Heart right ventricle (tissue), 16 donors: ENCODE results near the gene EGR1. TPM values are rescaled to one million over a fixed set of nuclear protein-coding genes. Genes with fewer than 3 reads are reported as not detected.

Experiments
- ATAC-seq, 8 donors: fragments of 200-7000 bp; cut with Tn5 transposase; one replicate each; pipeline ENCODE4 v1.9.1; 2020; ENCODE audit warnings: mild to moderate bottlenecking in 8 of 8, moderate library complexity in 8 of 8, moderate number of reproducible peaks in 1 of 8
- DNase-seq, 2 donors: peaks; one replicate each; pipeline ENCODE4 v3.0.0-alpha.2; 2020
- H3K27ac ChIP-seq, 10 donors: fragments of 200-600 bp; sonication (generic) in 2 of 10; one replicate each; pipeline versions ENCODE4 v1.5.0 to v1.8.0; 2020 to 2022; ENCODE audit warnings: mild to moderate bottlenecking in 3 of 10
- H3K27me3 ChIP-seq, 7 donors: fragments of 200-600 bp; one replicate each; pipeline ENCODE4 v1.8.0; 2021 to 2022; ENCODE audit warnings: mild to moderate bottlenecking in 2 of 7
- H3K36me3 ChIP-seq, 9 donors: fragments of 200-600 bp; sonication (generic) in 1 of 9; one replicate each; pipeline versions ENCODE4 v1.5.0 to v1.8.0; 2020 to 2022; ENCODE audit warnings: mild to moderate bottlenecking in 2 of 9
- H3K4me1 ChIP-seq, 9 donors: fragments of 200-600 bp; sonication (generic) in 1 of 9; one replicate each; pipeline versions ENCODE4 v1.5.0 to v1.8.0; 2020 to 2022; ENCODE audit warnings: mild to moderate bottlenecking in 4 of 9
- H3K4me3 ChIP-seq, 10 donors: fragments of 200-600 bp; sonication (generic) in 2 of 10; one replicate each; pipeline versions ENCODE4 v1.5.0 to v1.8.0; 2020 to 2022; ENCODE audit warnings: mild to moderate bottlenecking in 7 of 10, moderate library complexity in 2 of 10
- H3K9me3 ChIP-seq, 11 donors: fragments of 200-600 bp in 10 of 11; sonication (generic) in 2 of 11; one replicate each; pipeline versions ENCODE4 v1.5.0 to v1.8.0; 2013 to 2022; ENCODE audit warnings: mild to moderate bottlenecking in 2 of 11, control low read depth in 1 of 11, moderate library complexity in 1 of 11
- CTCF ChIP-seq, 9 donors: fragments of 200-600 bp; sonication (generic) in 2 of 9; IDR thresholded peaks; one replicate each; pipeline versions ENCODE4 v1.5.0 to v1.8.0; 2021 to 2022; ENCODE audit warnings: antibody characterized with exemption in 9 of 9, mild to moderate bottlenecking in 5 of 9, moderate library complexity in 1 of 9
- whole genome bisulfite sequencing, 2 donors: extraction: QIAGEN DNeasy Blood & Tissue Kit; methylation state at CpG; one replicate each; pipeline ENCODE4 v1.1.7; 2013; ENCODE audit warnings: inconsistent platforms in 1 of 2; 5-methylcytosine and 5-hydroxymethylcytosine counted together
- intact Hi-C, 10 donors: fragments of 100-400 bp; cut with DNase I; formaldehyde crosslinking; loops; one replicate each; pipeline versions ENCODE4 v1.11.1 to v1.14.2; 2022
- polyA plus RNA-seq, 2 donors: library from polyadenylated mRNA; stranded (reverse); fragments of 200-250 nt; gene quantifications; one replicate each; pipeline ENCODE4 v1.2.3, GENCODE V29; 2013
- total RNA-seq, 10 donors: library from RNA; stranded (reverse); fragmentation: NEBNext Ultra II Directional in 3 of 10; extraction: Animal tissue kit (Norgen Biotek cat#: 25700) in 3 of 10; gene quantifications; one replicate each; pipeline versions ENCODE4 v1.2.1 to v1.2.4, GENCODE V29; 2021 to 2023
- donor health status: Arrhythmogenic right ventricular cardiomyopathy.
- donor health status: ischemic (EF 13 %, LVEDD 7.1; RV severe dilation, severe dysfunction).
- donor health status: healthy with polysubstance abuse.
- donor health status: DM: no; HTN: yes; CAD: no.
- donor health status: DM: no; HTN: no; CAD: no.
- donor health status: ischemic (EF 25% LVEDD 6.9; RV normal size, moderate dysfunction).
- donor health status: ischemic (EF 25% LVEDD 5.7; RV mildly dilated, moderate dysfunction).
- donor health status: healthy.
- donor health status: DM: yes; HTN: yes; CAD: no.
- donor health status: Ischemic cardiomyopathy.
- donor health status: ischemic (EF 35%, LVEDD 5.7; RV mildly dilated, moderate dysfunction).
- donor health status: nonischemic (EF 11% LVEDD 7.7; RV severe dilation, severe dysfunction).
- donor health status: DM: yes; HTN: yes; CAD: no.
- donor health status: PGD.
- donor health status: ischemic (EF 29% LVEDD 5.4; RV normal size, mild dysfunction).
- donor health status: nonischemic (EF 23%, LVEDD 6.1; RV moderate dilation, normal function).

The EGR1 gene
- total and polyA plus RNA-seq, 12 donors = 5.2 to 164 (median 33.7) TPM

DNA sequence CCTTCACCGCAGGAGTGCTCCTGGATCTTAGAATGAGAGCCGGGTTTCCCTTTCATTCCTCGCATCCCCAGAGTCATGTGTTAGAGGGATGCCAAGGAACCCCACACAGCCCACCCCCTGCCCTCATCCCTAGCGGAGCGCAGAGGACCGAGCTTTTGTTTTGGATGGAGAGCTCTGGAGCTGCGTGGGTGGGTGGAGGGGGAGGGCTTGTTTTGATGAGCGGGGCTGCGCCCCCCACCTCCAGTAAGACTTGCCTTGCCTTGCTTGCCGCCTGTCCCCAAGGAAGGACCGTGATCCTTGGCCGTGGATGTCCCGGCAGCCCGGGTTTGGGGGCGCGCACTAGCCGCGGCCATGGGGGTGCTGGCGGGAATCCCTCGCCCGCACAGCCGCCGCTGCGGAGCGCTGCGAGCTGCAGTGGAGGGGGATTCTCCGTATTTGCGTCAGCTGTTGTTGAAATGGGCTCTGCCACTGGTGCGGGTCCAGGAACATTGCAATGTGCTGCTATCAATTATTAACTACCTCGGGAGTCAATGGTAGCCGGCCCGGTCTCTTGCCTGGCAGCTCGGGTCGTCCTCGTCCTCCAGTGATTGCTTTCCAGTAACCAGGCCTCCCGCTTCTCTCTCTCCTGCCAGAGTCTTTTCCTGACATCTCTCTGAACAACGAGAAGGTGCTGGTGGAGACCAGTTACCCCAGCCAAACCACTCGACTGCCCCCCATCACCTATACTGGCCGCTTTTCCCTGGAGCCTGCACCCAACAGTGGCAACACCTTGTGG is 1.0 kb downstream of the EGR1 start:
- Histone ChIP-seq H3K4me1 (peaks cover 2 to 47% (median 44%) of the 10 kb centered on the region in 9 donors), H3K4me3 (peak overlapping the region; percentile 57 to 98 (median 76)), H3K36me3 (peaks cover 0 to 27% (median 19%) of the 10 kb centered on the region in 9 donors), H3K9me3 (no peaks in the 10 kb centered on the region), H3K27ac (peak overlapping the region in 6 of 10 donors; percentile 35 to 99 (median 98)), H3K27me3 (no peaks in the 10 kb centered on the region)
- intact Hi-C loops = loop anchor here in 2 of 10 donors (5.0 to 10.0 kb wide), 2 partner anchors 36 to 78 kb away; partner anchors contain the start of gene ETF1 (in 1 of the 2)
- WGBS, 2 donors = 19 to 24% methylated on average over 39 of the region's 39 CpGs
- no peak for DNase-seq
- ATAC-seq = no peak
- TF ChIP-seq CTCF (IDR thresholded peaks at IDR 0.05) = no peak

DNA sequence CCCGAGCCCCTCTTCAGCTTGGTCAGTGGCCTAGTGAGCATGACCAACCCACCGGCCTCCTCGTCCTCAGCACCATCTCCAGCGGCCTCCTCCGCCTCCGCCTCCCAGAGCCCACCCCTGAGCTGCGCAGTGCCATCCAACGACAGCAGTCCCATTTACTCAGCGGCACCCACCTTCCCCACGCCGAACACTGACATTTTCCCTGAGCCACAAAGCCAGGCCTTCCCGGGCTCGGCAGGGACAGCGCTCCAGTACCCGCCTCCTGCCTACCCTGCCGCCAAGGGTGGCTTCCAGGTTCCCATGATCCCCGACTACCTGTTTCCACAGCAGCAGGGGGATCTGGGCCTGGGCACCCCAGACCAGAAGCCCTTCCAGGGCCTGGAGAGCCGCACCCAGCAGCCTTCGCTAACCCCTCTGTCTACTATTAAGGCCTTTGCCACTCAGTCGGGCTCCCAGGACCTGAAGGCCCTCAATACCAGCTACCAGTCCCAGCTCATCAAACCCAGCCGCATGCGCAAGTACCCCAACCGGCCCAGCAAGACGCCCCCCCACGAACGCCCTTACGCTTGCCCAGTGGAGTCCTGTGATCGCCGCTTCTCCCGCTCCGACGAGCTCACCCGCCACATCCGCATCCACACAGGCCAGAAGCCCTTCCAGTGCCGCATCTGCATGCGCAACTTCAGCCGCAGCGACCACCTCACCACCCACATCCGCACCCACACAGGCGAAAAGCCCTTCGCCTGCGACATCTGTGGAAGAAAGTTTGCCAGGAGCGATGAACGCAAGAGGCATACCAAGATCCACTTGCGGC is 1.8 kb downstream of the EGR1 start:
- no peaks in the 10 kb centered on the region for H3K9me3 ChIP-seq
- H3K27ac ChIP-seq = peak overlapping the region in 3 of 10 donors; percentile 21 to 99 (median 99)
- peaks cover 2 to 40% (median 36%) of the 10 kb centered on the region in 9 donors for H3K4me1 ChIP-seq
- peaks cover 0 to 27% (median 19%) of the 10 kb centered on the region in 9 donors for H3K36me3 ChIP-seq
- no peaks in the 10 kb centered on the region for H3K27me3 ChIP-seq
- H3K4me3 ChIP-seq = peak overlapping the region in 9 of 10 donors; percentile 57 to 98 (median 76)
- 85 to 89% methylated on average over 45 of the region's 45 CpGs for WGBS, 2 donors
- intact Hi-C loops = loop anchor here in 2 of 10 donors (5.0 to 10.0 kb wide), 2 partner anchors 35 to 78 kb away; partner anchors contain the start of gene ETF1 (in 1 of the 2)
- DNase-seq = no peak
- no peak for ATAC-seq
- no peak for TF ChIP-seq CTCF (IDR thresholded peaks at IDR 0.05)

- Histone ChIP-seq H3K27me3 (no peaks in the 10 kb centered on the region), H3K9me3 (no peaks in the 10 kb centered on the region), H3K36me3 (peaks cover 0 to 27% (median 19%) of the 10 kb centered on the region in 9 donors), H3K4me1 (peaks cover 2 to 40% (median 33%) of the 10 kb centered on the region in 9 donors), H3K27ac (peak overlapping the region in 3 of 10 donors; percentile 21 to 99 (median 99)), H3K4me3 (peak overlapping the region in 9 of 10 donors; percentile 57 to 98 (median 76))
- no peak for TF ChIP-seq CTCF (IDR thresholded peaks at IDR 0.05)
- intact Hi-C loops = loop anchor here in 2 of 10 donors (5.0 to 10.0 kb wide), 2 partner anchors 35 to 77 kb away; partner anchors contain the start of gene ETF1 (in 1 of the 2)
- WGBS, 2 donors = 78 to 84% methylated on average over 14 of the region's 14 CpGs
- ATAC-seq (no peak), DNase-seq (no peak)
Observed at GRCh38 chr5:138467711-138468132, 2.4 kb downstream of the EGR1 start.
